ENCODE data around the gene UBE3D.

- TF ChIP-seq CTCF (IDR thresholded peaks at IDR 0.05) (no peak), POLR2A (IDR thresholded peaks at IDR 0.05) (no peak)
These were observed 85.6 kb downstream of the UBE3D start for GRCh38 chr6:82980086-82980485.

Measured in testis (tissue), 2 donors.